NCI-H1417 treated with DMSO at 0.1 percent for 48 hours (cell line): ENCODE results near the gene MBOAT7.

ENCODE experiments used
- DNase-seq: peaks from one replicate; lab custom pipeline; 2025; lab: John Stamatoyannopoulos, UW

Gene MBOAT7

GRCh38 chr19:54162884-54163283, 26.5 kb downstream of the MBOAT7 start:
- DNase-seq: no peak

GRCh38 chr19:54162241-54162805, 27.1 kb downstream of the MBOAT7 start:
- no peak for DNase-seq

GRCh38 chr19:54160854-54161253, 28.5 kb downstream of the MBOAT7 start:
- no peak for DNase-seq

- no peak for DNase-seq
These were observed 29.1 kb downstream of the MBOAT7 start for GRCh38 chr19:54160182-54160811.

GRCh38 chr19:54159352-54160181, 29.8 kb downstream of the MBOAT7 start, which contains the start of gene LENG1:
LENG1 (minus strand) TSS chr19:54159721; CDS start chr19:54159695, 26 bp downstream.
- DNase-seq: peak; percentile 95

GRCh38 chr19:54158812-54159351, 30.5 kb downstream of the MBOAT7 start:
- DNase-seq: no peak

- no peak for DNase-seq
These were observed 32.4 kb downstream of the MBOAT7 start for GRCh38 chr19:54156953-54157352.

GRCh38 chr19:54156490-54156889, 32.9 kb downstream of the MBOAT7 start:
- no peak for DNase-seq

GRCh38 chr19:54155694-54156093, 33.7 kb downstream of the MBOAT7 start:
- no peak for DNase-seq

- DNase-seq: no peak
These were observed 34.6 kb downstream of the MBOAT7 start for GRCh38 chr19:54154603-54155345.

GRCh38 chr19:54153731-54154326, 35.6 kb downstream of the MBOAT7 start:
- no peak for DNase-seq

GRCh38 chr19:54152878-54153524, 36.4 kb downstream of the MBOAT7 start:
- no peak for DNase-seq

GRCh38 chr19:54152267-54152666, 37.1 kb downstream of the MBOAT7 start:
- DNase-seq: no peak

- no peak for DNase-seq
These were observed 37.9 kb downstream of the MBOAT7 start for GRCh38 chr19:54151362-54152035.

GRCh38 chr19:54149021-54149812, 40.2 kb downstream of the MBOAT7 start:
- DNase-seq: no peak

- DNase-seq: no peak
These were observed 41.2 kb downstream of the MBOAT7 start for GRCh38 chr19:54148158-54148557.

GRCh38 chr19:54147676-54148075, 41.7 kb downstream of the MBOAT7 start:
- no peak for DNase-seq

GRCh38 chr19:54145541-54146158, 43.7 kb downstream of the MBOAT7 start:
- no peak for DNase-seq

- no peak for DNase-seq
These were observed 47.1 kb downstream of the MBOAT7 start for GRCh38 chr19:54142166-54142780.
